ENCODE results near the gene DNAJB5. TPM values are rescaled to one million over a fixed set of nuclear protein-coding genes. Genes with fewer than 3 reads are reported as not detected.

Gene DNAJB5
- total RNA-seq, 1 donor = 18.1 TPM

DNA sequence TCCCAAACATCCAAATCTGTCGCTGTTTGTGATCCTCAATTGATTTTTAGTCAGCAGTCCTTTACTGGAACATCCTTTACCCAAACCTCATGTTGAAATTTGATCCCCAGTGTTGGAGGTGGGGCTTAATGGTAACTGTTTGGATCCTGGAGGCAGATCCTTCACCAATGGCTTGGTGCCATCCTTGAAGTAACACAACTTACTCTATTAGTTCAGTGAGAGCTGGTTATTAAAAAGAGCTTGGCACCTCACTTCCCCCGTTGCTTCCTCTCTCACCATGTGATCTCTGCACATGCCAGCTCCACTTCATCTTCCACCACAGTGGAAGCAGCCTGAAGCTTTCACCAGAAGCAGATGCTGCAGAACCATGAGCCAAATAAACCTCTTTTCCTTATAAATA is 40.3 kb downstream of the DNAJB5 start:
- DNase-seq (ENCODE audit: low read depth) = no peak
- TF ChIP-seq, protein P1, sequence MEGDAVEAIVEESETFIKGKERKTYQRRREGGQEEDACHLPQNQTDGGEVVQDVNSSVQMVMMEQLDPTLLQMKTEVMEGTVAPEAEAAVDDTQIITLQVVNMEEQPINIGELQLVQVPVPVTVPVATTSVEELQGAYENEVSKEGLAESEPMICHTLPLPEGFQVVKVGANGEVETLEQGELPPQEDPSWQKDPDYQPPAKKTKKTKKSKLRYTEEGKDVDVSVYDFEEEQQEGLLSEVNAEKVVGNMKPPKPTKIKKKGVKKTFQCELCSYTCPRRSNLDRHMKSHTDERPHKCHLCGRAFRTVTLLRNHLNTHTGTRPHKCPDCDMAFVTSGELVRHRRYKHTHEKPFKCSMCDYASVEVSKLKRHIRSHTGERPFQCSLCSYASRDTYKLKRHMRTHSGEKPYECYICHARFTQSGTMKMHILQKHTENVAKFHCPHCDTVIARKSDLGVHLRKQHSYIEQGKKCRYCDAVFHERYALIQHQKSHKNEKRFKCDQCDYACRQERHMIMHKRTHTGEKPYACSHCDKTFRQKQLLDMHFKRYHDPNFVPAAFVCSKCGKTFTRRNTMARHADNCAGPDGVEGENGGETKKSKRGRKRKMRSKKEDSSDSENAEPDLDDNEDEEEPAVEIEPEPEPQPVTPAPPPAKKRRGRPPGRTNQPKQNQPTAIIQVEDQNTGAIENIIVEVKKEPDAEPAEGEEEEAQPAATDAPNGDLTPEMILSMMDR (IDR thresholded peaks at IDR 0.05; ENCODE audit: insufficient read depth, low read depth, low read length) = no peak
- no peak overlapping the region for H3K4me3 ChIP-seq (ENCODE audit: low read depth, low read length)

DNA sequence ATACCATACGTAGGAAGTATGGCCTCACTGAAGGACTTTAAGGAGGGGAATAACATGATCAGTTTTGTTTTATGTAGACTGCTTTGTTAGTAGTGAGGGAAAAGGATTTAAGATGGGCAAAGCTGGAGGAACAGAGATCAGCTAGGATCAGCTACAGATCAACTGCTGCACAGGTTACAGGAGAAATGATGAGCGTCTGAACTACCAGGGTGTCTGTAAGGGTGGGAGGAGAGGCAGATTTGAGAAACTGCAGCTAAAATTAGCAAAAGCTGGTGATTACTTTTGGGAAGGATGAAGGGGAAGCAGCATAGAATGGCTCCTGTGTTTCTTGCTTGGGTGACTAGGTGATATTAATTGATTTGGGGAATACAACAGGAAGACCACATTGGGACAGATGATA is 43.6 kb downstream of the DNAJB5 start:
- TF ChIP-seq, protein P1 (IDR thresholded peaks at IDR 0.05; ENCODE audit: insufficient read depth, low read depth, low read length) = no peak

DNA sequence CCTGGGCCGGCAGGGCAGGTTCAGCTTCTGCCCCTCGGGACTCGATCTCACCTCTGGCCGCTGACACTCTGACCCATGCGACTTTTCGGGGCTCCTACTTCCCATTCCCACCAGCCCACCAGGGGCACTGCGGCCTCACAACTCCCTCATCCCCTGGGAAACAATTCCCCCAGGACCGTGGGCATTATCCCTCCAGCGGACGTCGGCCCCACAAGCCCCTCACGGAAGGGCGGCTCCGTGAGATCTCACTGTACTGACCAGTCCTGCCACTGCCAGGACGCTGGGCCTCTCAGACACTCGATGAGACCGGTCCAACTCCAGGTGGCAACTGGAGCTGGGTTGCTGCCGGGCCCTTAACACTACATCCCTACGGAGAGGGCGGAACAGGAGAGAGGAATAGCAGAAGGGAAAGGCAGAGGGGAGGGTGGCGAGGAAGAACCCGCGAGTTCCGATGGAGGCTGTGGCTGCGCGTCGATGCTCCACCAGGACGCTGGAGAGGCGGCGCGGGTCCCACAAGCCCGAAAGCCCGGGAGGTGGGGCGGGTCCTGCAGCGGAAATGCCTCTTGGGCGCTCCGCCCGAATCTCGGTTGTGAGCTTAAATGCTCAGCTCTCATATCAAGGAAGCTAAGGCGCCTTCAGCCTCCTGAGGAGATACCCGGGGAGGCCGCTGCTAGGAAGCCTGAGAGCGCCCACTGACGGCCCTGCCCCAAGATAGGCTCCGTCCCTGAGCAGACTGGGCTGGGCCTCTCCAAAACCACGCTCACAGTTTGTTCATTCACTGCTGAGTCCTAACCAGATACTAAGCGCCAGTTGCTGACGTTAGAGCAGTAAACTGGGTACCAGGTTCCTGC is 46.5 kb downstream of the DNAJB5 start:
- H3K4me3 ChIP-seq (ENCODE audit: low read depth, low read length) = peak overlapping the region; percentile 50
- TF ChIP-seq, protein P1 (IDR thresholded peaks at IDR 0.05; ENCODE audit: insufficient read depth, low read depth, low read length) = peak; percentile 16
- DNase-seq (ENCODE audit: low read depth) = peak; percentile 84

More for the DNA sequence above, 43.6 kb downstream of the DNAJB5 start:
- no peak overlapping the region for H3K4me3 ChIP-seq (ENCODE audit: low read depth, low read length)
- DNase-seq (ENCODE audit: low read depth) = no peak

DNA sequence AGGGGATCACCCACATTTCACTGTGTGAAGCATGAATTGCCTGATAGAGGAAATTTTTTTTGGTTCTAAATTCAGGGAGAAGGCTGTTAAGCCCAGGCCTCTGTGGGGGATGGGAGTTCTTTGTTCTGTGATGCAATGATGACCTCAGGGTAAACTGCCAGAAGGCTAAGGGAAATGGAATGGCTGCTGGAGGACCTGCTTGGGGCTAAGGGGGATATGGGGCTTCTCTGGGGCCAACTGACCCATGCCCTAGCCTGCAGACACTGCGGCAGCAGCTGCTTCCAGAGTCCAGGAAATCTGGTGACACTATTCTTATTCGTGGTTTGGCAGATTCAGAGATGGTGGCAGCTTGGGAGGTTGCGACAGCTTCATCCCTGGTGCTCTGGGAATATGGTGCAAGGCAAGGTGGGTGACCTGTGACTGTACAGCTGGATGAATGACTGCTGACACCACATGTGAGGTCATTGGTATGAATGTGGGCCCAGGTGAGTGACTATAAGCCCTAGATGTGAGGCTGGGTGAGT is 52.6 kb downstream of the DNAJB5 start:
- DNase-seq (ENCODE audit: low read depth) = peak; percentile 51
- H3K4me3 ChIP-seq (ENCODE audit: low read depth, low read length) = no peak overlapping the region
- TF ChIP-seq, protein P1 (IDR thresholded peaks at IDR 0.05; ENCODE audit: insufficient read depth, low read depth, low read length) = no peak

DNA sequence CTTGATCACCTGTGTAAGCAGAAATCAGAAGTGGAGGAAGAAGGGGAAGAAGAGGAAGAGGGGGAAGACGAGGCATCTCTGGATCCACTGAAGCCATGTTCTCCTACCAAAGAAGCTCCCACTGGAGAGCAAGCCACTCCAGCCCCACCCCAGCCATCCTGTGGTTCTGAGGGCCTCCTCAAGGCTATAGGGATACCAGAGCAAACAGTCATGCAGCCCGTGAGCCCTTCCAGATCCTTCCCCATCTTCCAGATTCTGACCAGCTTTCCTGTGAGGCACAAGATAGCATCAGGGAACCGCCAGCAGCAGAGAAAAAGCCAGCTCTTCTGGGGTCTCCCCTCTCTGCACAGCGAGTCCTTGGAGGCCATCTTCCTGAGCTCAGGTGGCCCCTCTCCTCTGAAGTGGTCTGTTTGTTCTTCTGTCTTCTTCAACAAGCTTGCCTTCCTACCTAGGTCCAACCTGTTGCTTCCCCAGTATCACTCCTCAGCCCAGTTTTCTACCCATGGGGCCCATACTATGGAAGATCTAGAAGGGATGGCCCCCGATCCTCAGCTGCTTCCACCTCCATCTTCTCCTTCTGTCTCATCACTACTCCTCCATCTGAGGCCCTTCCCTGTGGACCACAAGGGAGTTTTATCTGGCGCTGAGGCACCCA is 53.5 kb downstream of the DNAJB5 start:
- H3K4me3 ChIP-seq (ENCODE audit: low read depth, low read length) = no peak overlapping the region
- TF ChIP-seq, protein P1 (IDR thresholded peaks at IDR 0.05; ENCODE audit: insufficient read depth, low read depth, low read length) = no peak
- no peak for DNase-seq (ENCODE audit: low read depth)

DNA sequence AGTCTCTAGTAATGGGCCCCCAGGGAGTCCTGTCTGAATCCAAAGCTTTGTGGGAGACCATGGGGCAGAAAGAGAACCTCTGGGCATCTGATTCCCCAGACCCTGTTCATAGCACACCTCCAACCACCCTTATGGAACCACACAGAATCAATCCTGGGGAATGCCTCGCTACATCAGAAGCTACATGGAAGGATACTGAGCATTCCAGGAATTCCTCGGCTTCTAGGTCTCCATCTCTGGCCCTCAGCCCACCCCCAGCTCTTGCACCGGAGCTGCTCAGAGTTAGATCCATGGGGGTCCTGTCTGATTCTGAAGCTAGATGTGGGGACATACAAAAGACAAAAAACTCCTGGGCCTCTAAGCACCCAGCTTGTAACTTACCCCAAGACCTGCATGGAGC is 54.5 kb downstream of the DNAJB5 start:
- no peak overlapping the region for H3K4me3 ChIP-seq (ENCODE audit: low read depth, low read length)
- TF ChIP-seq, protein P1 (IDR thresholded peaks at IDR 0.05; ENCODE audit: insufficient read depth, low read depth, low read length) = no peak
- no peak for DNase-seq (ENCODE audit: low read depth)

Other genes starting within 250 kb of the DNAJB5 start
- gene PHF24, start 31.5 kb upstream of the DNAJB5 start, total RNA-seq = not detected in 2 replicates
- gene VCP, start 82.9 kb downstream of the DNAJB5 start, total RNA-seq = 351 and 386 TPM in 2 replicates
- 22.5 and 23.7 TPM in 2 replicates for gene FANCG, start 90.2 kb downstream of the DNAJB5 start, total RNA-seq
- gene PIGO, start 106.8 kb downstream of the DNAJB5 start, total RNA-seq = 13.5 and 14.7 TPM in 2 replicates
- 169 and 193 TPM in 2 replicates for gene STOML2, start 113.4 kb downstream of the DNAJB5 start, total RNA-seq
- 21.2 and 21.3 TPM in 2 replicates for gene ATOSB, start 126.1 kb downstream of the DNAJB5 start, total RNA-seq
- gene UNC13B, start 172.3 kb downstream of the DNAJB5 start, total RNA-seq = 17.4 and 23.7 TPM in 2 replicates

All from fibroblast of villous mesenchyme (primary cell).